ENCODE data around the gene GPC6. TPM values are rescaled to one million over a fixed set of nuclear protein-coding genes. Genes with fewer than 3 reads are reported as not detected.

Gene GPC6
- total RNA-seq, 1 experiment from 2014 or later, result not detected

DNA sequence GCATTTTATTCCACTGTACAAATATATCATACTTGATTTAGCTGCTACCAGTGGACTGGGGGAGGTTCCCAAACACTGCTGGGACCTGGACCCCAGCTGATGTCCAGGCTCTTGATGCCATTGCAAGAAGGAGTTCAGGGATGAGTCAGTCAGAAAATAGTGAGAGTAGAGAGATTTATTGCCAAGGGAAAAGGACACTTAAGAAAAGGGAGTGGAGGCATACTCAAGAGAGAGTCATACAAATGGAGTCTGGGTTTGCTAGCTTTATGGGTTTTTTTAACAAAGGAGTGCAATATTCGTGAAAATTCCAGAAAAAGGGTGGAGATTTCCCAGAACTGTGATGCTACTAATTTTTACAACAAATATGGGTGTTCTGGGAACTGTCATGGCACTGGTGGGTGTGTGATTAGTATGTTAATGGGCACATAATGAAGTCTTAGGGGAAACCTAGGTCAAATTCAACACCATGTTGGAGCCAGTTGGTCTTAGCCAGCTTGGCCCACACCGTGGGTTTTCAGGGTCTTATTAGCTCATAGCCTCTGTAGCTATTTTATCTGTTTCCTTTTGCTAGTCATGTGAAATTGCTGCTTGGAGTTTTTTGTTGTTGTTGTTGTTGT lies 36.2 kb downstream of the GPC6 start:
- Mint-ChIP-seq H3K27me3 (ENCODE audit: unreplicated experiment) (no peaks in the 10 kb centered on the region), H3K9me3 (ENCODE audit: low read depth, unreplicated experiment) (no peaks in the 10 kb centered on the region), H3K4me1 (ENCODE audit: low read depth, unreplicated experiment) (no peaks in the 10 kb centered on the region), H3K27ac (ENCODE audit: unreplicated experiment) (no peak overlapping the region), H3K36me3 (ENCODE audit: insufficient read depth, unreplicated experiment) (no peaks in the 10 kb centered on the region), H3K4me3 (ENCODE audit: low read depth, unreplicated experiment) (no peak overlapping the region)
- CTCF ChIA-PET, result no interaction called here
- DNase-seq, result no peak
- intact Hi-C loops (cut with micrococcal nuclease; ENCODE audit: unreplicated experiment), result no loop called here
- TF ChIP-seq, protein P1, sequence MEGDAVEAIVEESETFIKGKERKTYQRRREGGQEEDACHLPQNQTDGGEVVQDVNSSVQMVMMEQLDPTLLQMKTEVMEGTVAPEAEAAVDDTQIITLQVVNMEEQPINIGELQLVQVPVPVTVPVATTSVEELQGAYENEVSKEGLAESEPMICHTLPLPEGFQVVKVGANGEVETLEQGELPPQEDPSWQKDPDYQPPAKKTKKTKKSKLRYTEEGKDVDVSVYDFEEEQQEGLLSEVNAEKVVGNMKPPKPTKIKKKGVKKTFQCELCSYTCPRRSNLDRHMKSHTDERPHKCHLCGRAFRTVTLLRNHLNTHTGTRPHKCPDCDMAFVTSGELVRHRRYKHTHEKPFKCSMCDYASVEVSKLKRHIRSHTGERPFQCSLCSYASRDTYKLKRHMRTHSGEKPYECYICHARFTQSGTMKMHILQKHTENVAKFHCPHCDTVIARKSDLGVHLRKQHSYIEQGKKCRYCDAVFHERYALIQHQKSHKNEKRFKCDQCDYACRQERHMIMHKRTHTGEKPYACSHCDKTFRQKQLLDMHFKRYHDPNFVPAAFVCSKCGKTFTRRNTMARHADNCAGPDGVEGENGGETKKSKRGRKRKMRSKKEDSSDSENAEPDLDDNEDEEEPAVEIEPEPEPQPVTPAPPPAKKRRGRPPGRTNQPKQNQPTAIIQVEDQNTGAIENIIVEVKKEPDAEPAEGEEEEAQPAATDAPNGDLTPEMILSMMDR (IDR thresholded peaks at IDR 0.05; ENCODE audit: unreplicated experiment), result no peak
- BruUV-seq (replicated peaks), result no TSS peak

DNA sequence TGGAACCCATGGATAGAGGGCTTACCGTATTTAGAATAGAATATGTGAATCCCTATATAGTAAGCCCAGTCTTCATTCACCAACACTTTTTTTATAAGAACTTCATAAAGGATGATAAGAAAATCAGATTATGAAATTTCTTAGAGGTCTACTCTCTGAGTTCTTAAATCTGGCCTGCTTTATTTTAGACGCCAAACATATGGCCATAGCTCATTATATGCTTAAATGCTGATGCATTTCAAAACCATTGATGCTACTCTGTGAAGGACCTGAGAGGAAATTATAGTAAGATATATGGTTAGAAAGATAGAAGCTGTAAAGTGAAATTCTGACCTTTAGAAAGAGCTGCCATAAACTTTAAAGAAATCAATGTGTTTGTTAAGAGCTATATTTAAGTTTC lies 38.3 kb downstream of the GPC6 start:
- intact Hi-C loops (cut with micrococcal nuclease; ENCODE audit: unreplicated experiment), result no loop called here
- CTCF ChIA-PET, result no interaction called here
- no peak overlapping the region for H3K27ac Mint-ChIP-seq (ENCODE audit: unreplicated experiment)
- H3K36me3 Mint-ChIP-seq (ENCODE audit: insufficient read depth, unreplicated experiment), result no peaks in the 10 kb centered on the region
- BruUV-seq (replicated peaks), result no TSS peak
- no peak for DNase-seq
- no peaks in the 10 kb centered on the region for H3K9me3 Mint-ChIP-seq (ENCODE audit: low read depth, unreplicated experiment)
- H3K27me3 Mint-ChIP-seq (ENCODE audit: unreplicated experiment), result no peaks in the 10 kb centered on the region
- TF ChIP-seq, protein P1 (IDR thresholded peaks at IDR 0.05; ENCODE audit: unreplicated experiment), result no peak
- H3K4me3 Mint-ChIP-seq (ENCODE audit: low read depth, unreplicated experiment), result no peak overlapping the region
- no peaks in the 10 kb centered on the region for H3K4me1 Mint-ChIP-seq (ENCODE audit: low read depth, unreplicated experiment)

DNA sequence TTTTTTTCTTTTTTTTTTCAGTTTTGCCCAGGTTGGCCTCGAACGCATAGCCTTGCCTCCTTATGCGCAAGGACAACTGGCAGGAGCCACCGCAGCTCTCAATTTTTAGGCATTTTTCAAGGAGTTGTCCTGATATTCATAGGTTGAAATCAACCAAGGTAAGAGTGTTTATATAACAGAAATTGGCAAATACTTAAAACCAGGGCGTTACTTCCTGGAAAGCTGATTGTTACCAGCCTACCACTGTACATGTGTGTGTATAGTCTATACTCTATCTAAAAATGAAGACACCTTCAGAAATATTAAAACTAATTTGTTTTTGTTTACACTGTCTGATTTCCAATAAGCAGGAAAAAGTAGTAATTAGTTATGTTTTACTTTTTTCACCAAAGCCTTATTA lies 39.2 kb downstream of the GPC6 start:
- H3K4me1 Mint-ChIP-seq (ENCODE audit: low read depth, unreplicated experiment), result no peaks in the 10 kb centered on the region
- CTCF ChIA-PET, result no interaction called here
- no peak overlapping the region for H3K27ac Mint-ChIP-seq (ENCODE audit: unreplicated experiment)
- TF ChIP-seq, protein P1 (IDR thresholded peaks at IDR 0.05; ENCODE audit: unreplicated experiment), result no peak
- no peak for DNase-seq
- H3K9me3 Mint-ChIP-seq (ENCODE audit: low read depth, unreplicated experiment), result no peaks in the 10 kb centered on the region
- H3K4me3 Mint-ChIP-seq (ENCODE audit: low read depth, unreplicated experiment), result no peak overlapping the region
- no TSS peak for BruUV-seq (replicated peaks)
- H3K27me3 Mint-ChIP-seq (ENCODE audit: unreplicated experiment), result no peaks in the 10 kb centered on the region
- intact Hi-C loops (cut with micrococcal nuclease; ENCODE audit: unreplicated experiment), result no loop called here
- H3K36me3 Mint-ChIP-seq (ENCODE audit: insufficient read depth, unreplicated experiment), result no peaks in the 10 kb centered on the region

DNA sequence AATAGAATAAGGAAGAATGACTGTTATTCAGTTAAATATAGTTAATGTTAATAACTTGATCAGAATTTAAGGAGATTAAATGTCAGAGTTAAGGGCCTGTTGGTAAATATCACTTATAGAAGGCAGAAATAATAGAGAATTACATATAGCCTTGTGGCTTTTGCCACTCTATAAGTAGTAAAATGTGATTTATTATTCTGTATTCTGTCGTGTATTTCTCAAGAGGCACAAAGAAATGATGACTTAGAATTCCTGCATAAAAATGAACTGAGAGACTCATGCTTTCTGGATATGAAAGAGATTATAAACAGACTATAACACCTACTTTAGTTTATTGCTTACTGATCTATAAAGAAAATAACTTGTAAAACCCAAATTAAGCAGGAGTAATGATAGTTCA lies 40.1 kb downstream of the GPC6 start:
- no peak overlapping the region for H3K4me3 Mint-ChIP-seq (ENCODE audit: low read depth, unreplicated experiment)
- TF ChIP-seq, protein P1 (IDR thresholded peaks at IDR 0.05; ENCODE audit: unreplicated experiment), result no peak
- DNase-seq, result no peak
- H3K4me1 Mint-ChIP-seq (ENCODE audit: low read depth, unreplicated experiment), result no peaks in the 10 kb centered on the region
- no TSS peak for BruUV-seq (replicated peaks)
- no peaks in the 10 kb centered on the region for H3K27me3 Mint-ChIP-seq (ENCODE audit: unreplicated experiment)
- no peak overlapping the region for H3K27ac Mint-ChIP-seq (ENCODE audit: unreplicated experiment)
- H3K9me3 Mint-ChIP-seq (ENCODE audit: low read depth, unreplicated experiment), result no peaks in the 10 kb centered on the region
- no peaks in the 10 kb centered on the region for H3K36me3 Mint-ChIP-seq (ENCODE audit: insufficient read depth, unreplicated experiment)
- intact Hi-C loops (cut with micrococcal nuclease; ENCODE audit: unreplicated experiment), result no loop called here
- CTCF ChIA-PET, result no interaction called here

Measured in Calu3 (cell line).